Stimulated activated CD8-positive, alpha-beta memory T cell treated with anti-CD3 and anti-CD28 coated beads, Interleukin-15, amount 100 ng/mL, for 24 hours (primary cell): ENCODE results near the gene ACD.

Source experiments
- DNase-seq: peaks from one replicate; pipeline ENCODE4 v3.0.0-alpha.2; 2020; ENCODE audit warnings: low read depth

Gene ACD

GRCh38 chr16:67661886-67662652 lies 2.0 kb upstream of the ACD start:
- no peak for DNase-seq

- no peak for DNase-seq
Measured at GRCh38 chr16:67661101-67661761, 1.2 kb upstream of the ACD start.

- peak; percentile 85 for DNase-seq
Measured at GRCh38 chr16:67660564-67661028, 536 bp upstream of the ACD start, which contains the start of gene PARD6A. Gene PARD6A (plus strand): TSS chr16:67660960. CDS start chr16:67661039, 79 bp downstream.

GRCh38 chr16:67658849-67659674 lies 998 bp downstream of the ACD start:
- no peak for DNase-seq

- DNase-seq: no peak
Measured at GRCh38 chr16:67657751-67658518, 2.1 kb downstream of the ACD start.

GRCh38 chr16:67657017-67657608 lies 2.9 kb downstream of the ACD start:
- no peak for DNase-seq

- no peak for DNase-seq
Measured at GRCh38 chr16:67656344-67657016, 3.6 kb downstream of the ACD start.

- no peak for DNase-seq
Measured at GRCh38 chr16:67655363-67655762, 4.7 kb downstream of the ACD start.

GRCh38 chr16:67654403-67654911 lies 5.6 kb downstream of the ACD start:
- DNase-seq: no peak

GRCh38 chr16:67653789-67654402 lies 6.2 kb downstream of the ACD start:
- no peak for DNase-seq

- DNase-seq: no peak
Measured at GRCh38 chr16:67653128-67653788, 6.8 kb downstream of the ACD start.

GRCh38 chr16:67652578-67653127 lies 7.4 kb downstream of the ACD start:
- DNase-seq: no peak

- no peak for DNase-seq
Measured at GRCh38 chr16:67651847-67652246, 8.2 kb downstream of the ACD start.

GRCh38 chr16:67651039-67651438 lies 9.0 kb downstream of the ACD start:
- DNase-seq: no peak

GRCh38 chr16:67650023-67650422 lies 10.0 kb downstream of the ACD start:
- DNase-seq: no peak

- DNase-seq: no peak
Measured at GRCh38 chr16:67649494-67649931, 10.5 kb downstream of the ACD start.

- DNase-seq: no peak
Measured at GRCh38 chr16:67648764-67649407, 11.2 kb downstream of the ACD start.

GRCh38 chr16:67648088-67648763 lies 11.8 kb downstream of the ACD start:
- DNase-seq: no peak
